ENCODE results near the gene PTPRN2.

Gene PTPRN2

GRCh38 chr7:158126661-158127060 is 461.0 kb downstream of the PTPRN2 start:
- Histone ChIP-seq H3K4me3 (ENCODE audit: low read depth, low read length) (no peak overlapping the region), H3K79me2 (no peaks in the 10 kb centered on the region), H3K4me1 (no peaks in the 10 kb centered on the region), H3K4me2 (ENCODE audit: low read length) (no peak overlapping the region), H3K27ac (no peak overlapping the region), H3K27me3 (ENCODE audit: control insufficient read depth, insufficient read depth, low read length) (no peaks in the 10 kb centered on the region), H3K9ac (no peak overlapping the region), H2AFZ (no peak overlapping the region), H3K9me3 (ENCODE audit: control insufficient read depth, low read length) (no peaks in the 10 kb centered on the region), H3K36me3 (ENCODE audit: control insufficient read depth, insufficient read depth, low read length) (no peaks in the 10 kb centered on the region)
- TF ChIP-seq, protein P1, sequence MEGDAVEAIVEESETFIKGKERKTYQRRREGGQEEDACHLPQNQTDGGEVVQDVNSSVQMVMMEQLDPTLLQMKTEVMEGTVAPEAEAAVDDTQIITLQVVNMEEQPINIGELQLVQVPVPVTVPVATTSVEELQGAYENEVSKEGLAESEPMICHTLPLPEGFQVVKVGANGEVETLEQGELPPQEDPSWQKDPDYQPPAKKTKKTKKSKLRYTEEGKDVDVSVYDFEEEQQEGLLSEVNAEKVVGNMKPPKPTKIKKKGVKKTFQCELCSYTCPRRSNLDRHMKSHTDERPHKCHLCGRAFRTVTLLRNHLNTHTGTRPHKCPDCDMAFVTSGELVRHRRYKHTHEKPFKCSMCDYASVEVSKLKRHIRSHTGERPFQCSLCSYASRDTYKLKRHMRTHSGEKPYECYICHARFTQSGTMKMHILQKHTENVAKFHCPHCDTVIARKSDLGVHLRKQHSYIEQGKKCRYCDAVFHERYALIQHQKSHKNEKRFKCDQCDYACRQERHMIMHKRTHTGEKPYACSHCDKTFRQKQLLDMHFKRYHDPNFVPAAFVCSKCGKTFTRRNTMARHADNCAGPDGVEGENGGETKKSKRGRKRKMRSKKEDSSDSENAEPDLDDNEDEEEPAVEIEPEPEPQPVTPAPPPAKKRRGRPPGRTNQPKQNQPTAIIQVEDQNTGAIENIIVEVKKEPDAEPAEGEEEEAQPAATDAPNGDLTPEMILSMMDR (IDR thresholded peaks at IDR 0.05) = no peak

DNA sequence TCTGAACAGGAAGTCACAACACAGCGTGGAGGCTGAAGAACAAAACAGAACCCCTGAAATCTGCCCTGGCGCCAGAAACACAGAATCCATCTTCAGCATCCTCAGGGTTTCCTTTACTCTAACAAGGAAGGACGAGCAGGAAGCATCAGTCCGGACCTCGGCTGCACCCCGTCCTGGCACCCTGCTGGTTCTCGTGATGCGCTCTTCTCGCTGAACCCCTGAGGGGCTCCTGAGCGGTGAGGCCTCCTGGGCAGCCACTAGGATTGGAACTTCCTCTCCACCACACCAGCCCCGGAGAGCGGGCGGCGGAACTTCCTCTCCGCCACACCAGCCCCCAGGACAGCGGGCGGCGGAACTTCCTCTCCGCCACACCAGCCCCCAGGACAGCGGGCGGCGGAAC is 461.9 kb downstream of the PTPRN2 start:
- no peak overlapping the region for H2AFZ ChIP-seq
- no peaks in the 10 kb centered on the region for H3K27me3 ChIP-seq (ENCODE audit: control insufficient read depth, insufficient read depth, low read length)
- H3K4me1 ChIP-seq = no peaks in the 10 kb centered on the region
- H3K9me3 ChIP-seq (ENCODE audit: control insufficient read depth, low read length) = no peaks in the 10 kb centered on the region
- no peak overlapping the region for H3K4me3 ChIP-seq (ENCODE audit: low read depth, low read length)
- H3K4me2 ChIP-seq (ENCODE audit: low read length) = no peak overlapping the region
- TF ChIP-seq, protein P1 (IDR thresholded peaks at IDR 0.05) = no peak
- H3K27ac ChIP-seq = no peak overlapping the region
- H3K79me2 ChIP-seq = no peaks in the 10 kb centered on the region
- H3K9ac ChIP-seq = no peak overlapping the region
- H3K36me3 ChIP-seq (ENCODE audit: control insufficient read depth, insufficient read depth, low read length) = no peaks in the 10 kb centered on the region

DNA sequence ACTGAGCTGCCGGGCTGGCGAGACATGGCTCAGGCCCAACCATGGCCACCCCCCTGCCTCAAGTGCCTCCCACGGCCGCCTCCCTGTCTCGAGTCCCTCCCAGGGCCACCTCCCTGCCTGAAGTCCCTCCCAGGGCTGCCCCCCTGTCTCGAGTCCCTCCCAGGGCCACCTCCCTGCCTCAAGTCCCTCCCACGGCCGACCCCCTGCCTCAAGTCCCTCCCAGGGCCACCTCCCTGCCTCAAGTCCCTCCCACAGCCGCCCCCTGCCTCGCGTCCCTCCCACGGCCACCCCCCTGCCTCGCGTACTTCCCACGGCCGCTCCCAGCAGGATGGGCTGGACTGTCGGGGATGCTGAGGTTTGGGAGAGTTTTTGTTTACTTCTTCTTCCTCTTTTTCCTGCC is 462.5 kb downstream of the PTPRN2 start:
- no peaks in the 10 kb centered on the region for H3K36me3 ChIP-seq (ENCODE audit: control insufficient read depth, insufficient read depth, low read length)
- H3K27ac ChIP-seq = no peak overlapping the region
- no peak overlapping the region for H3K4me3 ChIP-seq (ENCODE audit: low read depth, low read length)
- no peak overlapping the region for H3K9ac ChIP-seq
- no peaks in the 10 kb centered on the region for H3K27me3 ChIP-seq (ENCODE audit: control insufficient read depth, insufficient read depth, low read length)
- H3K79me2 ChIP-seq = no peaks in the 10 kb centered on the region
- TF ChIP-seq, protein P1 (IDR thresholded peaks at IDR 0.05) = no peak
- H3K9me3 ChIP-seq (ENCODE audit: control insufficient read depth, low read length) = no peaks in the 10 kb centered on the region
- no peak overlapping the region for H3K4me2 ChIP-seq (ENCODE audit: low read length)
- H3K4me1 ChIP-seq = no peaks in the 10 kb centered on the region
- no peak overlapping the region for H2AFZ ChIP-seq

- Histone ChIP-seq H2AFZ (no peak overlapping the region), H3K4me2 (ENCODE audit: low read length) (no peak overlapping the region), H3K4me1 (no peaks in the 10 kb centered on the region), H3K36me3 (ENCODE audit: control insufficient read depth, insufficient read depth, low read length) (no peaks in the 10 kb centered on the region), H3K4me3 (ENCODE audit: low read depth, low read length) (no peak overlapping the region), H3K27me3 (ENCODE audit: control insufficient read depth, insufficient read depth, low read length) (no peaks in the 10 kb centered on the region), H3K79me2 (no peaks in the 10 kb centered on the region), H3K9me3 (ENCODE audit: control insufficient read depth, low read length) (no peaks in the 10 kb centered on the region), H3K9ac (no peak overlapping the region), H3K27ac (no peak overlapping the region)
- TF ChIP-seq, protein P1 (IDR thresholded peaks at IDR 0.05) = no peak
Observed at GRCh38 chr7:158124671-158125079, 462.9 kb downstream of the PTPRN2 start.

GRCh38 chr7:158123753-158124152 is 463.9 kb downstream of the PTPRN2 start:
- Histone ChIP-seq H3K9me3 (ENCODE audit: control insufficient read depth, low read length) (no peaks in the 10 kb centered on the region), H3K27ac (no peak overlapping the region), H3K4me1 (no peaks in the 10 kb centered on the region), H3K9ac (no peak overlapping the region), H3K79me2 (no peaks in the 10 kb centered on the region), H3K4me2 (ENCODE audit: low read length) (no peak overlapping the region), H3K27me3 (ENCODE audit: control insufficient read depth, insufficient read depth, low read length) (no peaks in the 10 kb centered on the region), H2AFZ (no peak overlapping the region), H3K4me3 (ENCODE audit: low read depth, low read length) (no peak overlapping the region), H3K36me3 (ENCODE audit: control insufficient read depth, insufficient read depth, low read length) (no peaks in the 10 kb centered on the region)
- TF ChIP-seq, protein P1 (IDR thresholded peaks at IDR 0.05) = no peak

All from parathyroid adenoma (tissue), 2 donors.